Activated B cell treated with CpG ODN at 0.5 μM for 24 hours (primary cell): ENCODE measurements around the gene IRGM. TPM values are rescaled to one million over a fixed set of nuclear protein-coding genes. Genes with fewer than 3 reads are reported as not detected.
A peak's percentile ranks its signal among the peaks of the same experiment; 100 is the strongest.
"Not testable (repeated sequence)": the region's sequence is repeated elsewhere in the genome, so short reads cannot be mapped to it uniquely, and the experiment has no call there.

Experiments used
- ATAC-seq: fragments of 200-7000 bp; cut with Tn5 transposase; one replicate; pipeline ENCODE4 v1.10.0; 2021; ENCODE audit warnings: low read depth, mild to moderate bottlenecking, moderate library complexity
- CTCF ChIA-PET: fragments of 350-600 bp; sonication (Branson Sonifier 250); formaldehyde crosslinking; loops from one replicate; lab custom pipeline; 2021; ENCODE audit warnings: antibody characterized with exemption; lab: Charles Lee
- POLR2A ChIA-PET: fragments of 350-600 bp; sonication (Branson Sonifier 250); formaldehyde crosslinking; loops from one replicate; lab custom pipeline; 2021; ENCODE audit warnings: antibody characterized with exemption; lab: Charles Lee
- DNase-seq: peaks from one replicate; pipeline ENCODE4 v3.0.0; 2022
- H3K27ac Mint-ChIP-seq: one replicate; pipeline ENCODE4 v1.8.0; 2020; ENCODE audit warnings: mixed read lengths
- H3K27me3 Mint-ChIP-seq: one replicate; pipeline ENCODE4 v1.8.0; 2021; ENCODE audit warnings: mixed read lengths
- H3K36me3 Mint-ChIP-seq: one replicate; pipeline ENCODE4 v1.8.0; 2021; ENCODE audit warnings: low read depth, mixed read lengths
- H3K4me1 Mint-ChIP-seq: one replicate; pipeline ENCODE4 v1.8.0; 2021; ENCODE audit warnings: mixed read lengths
- H3K4me3 Mint-ChIP-seq: one replicate; pipeline ENCODE4 v1.8.0; 2020; ENCODE audit warnings: mild to moderate bottlenecking, mixed read lengths
- H3K9me3 Mint-ChIP-seq: one replicate; pipeline ENCODE4 v1.8.0; 2020; ENCODE audit warnings: mixed read lengths
- CTCF ChIP-seq: fragments of 200-600 bp; IDR thresholded peaks from one replicate; pipeline ENCODE4 v1.8.0; 2022; ENCODE audit warnings: antibody characterized with exemption, mild to moderate bottlenecking
- intact Hi-C: fragments of 100-400 bp; cut with micrococcal nuclease; formaldehyde crosslinking; loops from one replicate; pipeline ENCODE4 v1.15.1; 2024
- total RNA-seq: library from RNA; stranded (reverse); gene quantifications from 2 replicates; pipeline ENCODE4 v1.2.3, GENCODE V29; 2022

IRGM gene, protein sequence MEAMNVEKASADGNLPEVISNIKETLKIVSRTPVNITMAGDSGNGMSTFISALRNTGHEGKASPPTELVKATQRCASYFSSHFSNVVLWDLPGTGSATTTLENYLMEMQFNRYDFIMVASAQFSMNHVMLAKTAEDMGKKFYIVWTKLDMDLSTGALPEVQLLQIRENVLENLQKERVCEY
- 0.22 and 0.24 TPM in 2 replicates for total RNA-seq

DNA sequence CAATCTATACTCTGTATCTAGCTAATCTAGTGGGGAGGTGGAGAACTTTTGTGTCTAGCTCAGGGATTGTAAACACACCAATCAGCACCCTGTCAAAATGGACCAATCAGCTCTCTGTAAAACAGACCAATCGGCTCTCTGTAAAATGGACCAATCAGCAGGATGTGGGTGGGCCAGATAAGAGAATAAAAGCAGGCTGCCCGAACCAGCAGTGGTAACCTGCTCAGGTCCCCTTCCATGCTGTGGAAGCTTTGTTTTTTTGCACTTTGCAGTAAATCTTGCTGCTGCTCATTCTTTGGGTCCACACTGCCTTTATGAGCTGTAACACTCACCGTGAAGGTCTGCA lies at the start of gene IRGM:
TSS of gene IRGM (plus strand) at position 214 of the 346 bp plus-strand sequence. CDS start 1,603 bp downstream, outside the sequence.
- H3K9me3 Mint-ChIP-seq, intact Hi-C loops, DNase-seq, H3K36me3 Mint-ChIP-seq, H3K27me3 Mint-ChIP-seq, ATAC-seq: not testable (repeated sequence)
- ChIA-PET CTCF (interaction anchor here (1.0 to 3.6 kb wide), 11 partner anchors 42 to 389 kb away, joined by 3 to 52 read pairs (median 5); partner anchors contain the start of genes DCTN4 and SMIM3), POLR2A (interaction anchor here (1.0 to 1.6 kb wide), 3 partner anchors 46 to 146 kb away, joined by 3 to 8 read pairs (median 4); partner anchors contain the start of genes DCTN4 and RBM22)
- Mint-ChIP-seq H3K4me3 (peak within 1 kb of the TSS; percentile 81), H3K27ac (peak within 1 kb of the TSS; percentile 55), H3K4me1 (peaks cover 10% of the 10 kb centered on the region)

DNA sequence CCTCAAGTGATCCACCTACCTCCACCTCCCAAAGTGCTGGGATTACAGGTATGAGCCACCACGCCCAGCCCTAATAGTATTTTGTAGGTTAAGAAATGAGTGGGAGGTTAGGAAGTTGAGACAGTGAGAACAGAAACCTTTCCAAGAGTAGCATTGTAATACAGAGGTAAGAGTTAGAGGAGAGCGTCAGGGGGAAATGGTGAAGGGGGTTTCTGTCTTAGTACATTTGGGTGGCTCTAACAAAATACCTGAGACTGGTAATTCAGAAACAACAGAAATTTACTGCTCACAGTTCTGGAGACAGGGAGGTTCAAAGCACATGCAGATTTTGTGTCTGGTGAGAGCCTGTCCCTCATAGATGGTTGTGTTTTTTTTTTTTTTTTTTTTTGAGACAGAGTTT lies 48.9 kb upstream of the IRGM start:
- Mint-ChIP-seq H3K4me1 (no peaks in the 10 kb centered on the region), H3K4me3 (no peak overlapping the region), H3K27me3 (peaks cover 14% of the 10 kb centered on the region), H3K27ac (no peak overlapping the region), H3K9me3 (no peaks in the 10 kb centered on the region), H3K36me3 (no peaks in the 10 kb centered on the region)
- ChIA-PET POLR2A (no interaction called here), CTCF (interaction anchor here (1.6 kb wide), 1 partner anchor 50 kb away, joined by 5 read pairs; no protein-coding TSS in a partner anchor)
- no peak for DNase-seq
- TF ChIP-seq CTCF, result no peak
- intact Hi-C loops, result no loop called here
- no peak for ATAC-seq

GRCh38 chr5:150801117-150801927 lies 45.0 kb upstream of the IRGM start:
- ATAC-seq (no peak), DNase-seq (no peak)
- ChIA-PET POLR2A (interaction anchor here (0.6 to 0.7 kb wide), 2 partner anchors 46 to 441 kb away, joined by 3 read pairs; no protein-coding TSS in a partner anchor), CTCF (interaction anchor here (0.8 to 3.3 kb wide), 11 partner anchors 17 to 515 kb away, joined by 3 to 52 read pairs (median 4); partner anchors contain the start of gene IRGM)
- intact Hi-C loops, result loop anchor here (1.0 to 5.0 kb wide), 7 partner anchors 46 to 851 kb away; no protein-coding TSS in a partner anchor
- no peaks in the 10 kb centered on the region for H3K36me3 Mint-ChIP-seq
- no peaks in the 10 kb centered on the region for H3K4me1 Mint-ChIP-seq
- H3K27me3 Mint-ChIP-seq, result peaks cover 18% of the 10 kb centered on the region
- no peak overlapping the region for H3K27ac Mint-ChIP-seq
- no peak for TF ChIP-seq CTCF
- H3K4me3 Mint-ChIP-seq, result no peak overlapping the region
- no peaks in the 10 kb centered on the region for H3K9me3 Mint-ChIP-seq

GRCh38 chr5:150804388-150804787 lies 41.9 kb upstream of the IRGM start:
- Mint-ChIP-seq H3K27me3 (peaks cover 14% of the 10 kb centered on the region), H3K4me1 (no peaks in the 10 kb centered on the region), H3K27ac (no peak overlapping the region), H3K4me3 (no peak overlapping the region), H3K36me3 (no peaks in the 10 kb centered on the region), H3K9me3 (no peaks in the 10 kb centered on the region)
- ATAC-seq (no peak), DNase-seq (no peak)
- intact Hi-C loops, result loop anchor here (5.0 kb wide), 1 partner anchor 493 kb away; no protein-coding TSS in a partner anchor
- ChIA-PET POLR2A (interaction anchor here (0.7 kb wide), 1 partner anchor 318 kb away, joined by 3 read pairs; no protein-coding TSS in a partner anchor), CTCF (interaction anchor here (0.7 to 2.6 kb wide), 2 partner anchors 42 to 363 kb away, joined by 3 to 15 read pairs; partner anchors contain the start of gene IRGM)
- TF ChIP-seq CTCF, result no peak

DNA sequence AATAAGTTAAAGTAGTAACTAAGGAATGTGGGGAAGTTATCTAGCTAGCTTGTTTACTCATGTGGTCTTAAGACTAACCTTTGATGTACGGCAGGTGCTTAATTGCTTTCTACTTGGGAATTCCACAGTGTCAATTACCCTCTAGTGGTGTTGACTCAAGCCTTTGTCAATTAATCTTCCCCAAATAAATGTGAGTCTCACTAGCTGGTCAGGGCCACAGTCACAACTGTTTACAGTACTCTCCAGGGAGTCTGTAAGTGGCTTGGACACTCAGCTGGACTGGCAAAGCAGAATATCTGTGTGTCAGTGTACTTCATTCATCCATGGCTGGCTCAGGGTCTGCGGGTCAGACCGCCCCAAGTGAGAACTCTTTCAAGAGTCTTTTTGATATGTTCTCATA lies 37.0 kb upstream of the IRGM start:
- no peak for ATAC-seq
- H3K27ac Mint-ChIP-seq, result no peak overlapping the region
- TF ChIP-seq CTCF, result no peak
- H3K27me3 Mint-ChIP-seq, result peaks cover 4% of the 10 kb centered on the region
- no peaks in the 10 kb centered on the region for H3K36me3 Mint-ChIP-seq
- DNase-seq, result no peak
- intact Hi-C loops, result no loop called here
- ChIA-PET CTCF (no interaction called here), POLR2A (no interaction called here)
- H3K4me1 Mint-ChIP-seq, result no peaks in the 10 kb centered on the region
- H3K4me3 Mint-ChIP-seq, result no peak overlapping the region
- H3K9me3 Mint-ChIP-seq, result no peaks in the 10 kb centered on the region
